Fibroblast of skin of left biceps (primary cell): ENCODE measurements around the gene BTRC.

Experiments
- DNase-seq, 2 experiments: peaks; one replicate each; pipeline ENCODE4 v3.0.0-alpha.2; 2013; ENCODE audit warnings: low read depth in 2 of 2

The BTRC gene

DNA sequence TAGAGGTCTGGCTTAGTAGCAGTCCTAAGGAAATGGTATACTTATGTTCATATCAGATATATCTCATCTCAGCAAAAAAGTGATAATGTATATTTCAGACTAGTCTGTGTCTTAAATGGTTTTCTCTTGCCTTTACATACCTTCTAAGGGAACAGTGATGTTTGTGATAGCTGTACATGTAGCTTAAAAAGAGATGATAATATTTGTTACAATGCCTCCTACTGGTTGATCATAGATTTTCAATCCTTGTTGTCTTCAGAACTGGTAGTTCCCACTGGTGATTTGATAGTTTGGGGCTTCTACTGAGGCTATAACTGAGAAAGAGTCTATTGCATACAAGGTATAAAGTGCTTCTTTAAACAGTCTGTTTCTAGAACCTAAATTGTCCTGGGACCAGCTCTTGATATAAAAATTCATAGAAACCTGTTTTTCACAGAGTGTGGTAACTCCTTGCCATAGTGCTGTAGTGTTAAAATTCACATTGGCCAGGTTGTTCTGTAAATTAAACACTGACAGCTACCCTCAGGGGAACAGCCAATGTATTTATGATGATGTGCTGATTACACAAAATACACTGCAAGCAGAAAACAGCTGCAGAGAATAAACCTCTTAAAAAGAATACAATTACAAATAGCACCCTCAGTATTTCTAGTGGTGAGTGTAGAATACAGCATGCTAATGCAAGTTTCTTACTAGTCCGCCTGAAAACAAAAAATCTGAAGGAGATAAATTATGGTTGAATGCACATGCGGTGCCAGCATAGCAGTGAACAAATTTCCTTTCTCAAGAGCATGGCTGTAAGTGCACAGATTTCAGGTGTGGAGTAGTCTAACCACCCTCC, 90.3 kb downstream of the BTRC start:
- no peak for DNase-seq

DNA sequence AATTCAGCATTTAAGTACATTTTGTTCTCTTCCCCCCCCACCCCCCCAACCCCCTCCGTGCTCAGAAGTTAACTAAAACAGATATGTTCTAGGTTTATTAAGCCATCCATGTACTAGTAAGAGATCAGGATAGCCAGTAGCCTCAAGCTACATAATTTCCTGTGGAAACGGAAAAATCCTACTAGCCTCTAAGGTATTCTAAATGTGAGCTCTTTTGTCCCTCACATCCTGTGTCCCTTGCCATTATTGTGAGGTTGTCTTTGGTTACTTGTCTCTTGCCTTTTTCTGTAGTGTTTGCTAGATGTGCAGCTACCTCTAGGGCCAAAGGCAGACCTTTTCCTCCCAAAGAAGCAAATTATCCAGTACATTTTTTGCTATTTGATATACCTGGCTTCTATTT, 92.1 kb downstream of the BTRC start:
- DNase-seq = no peak

DNA sequence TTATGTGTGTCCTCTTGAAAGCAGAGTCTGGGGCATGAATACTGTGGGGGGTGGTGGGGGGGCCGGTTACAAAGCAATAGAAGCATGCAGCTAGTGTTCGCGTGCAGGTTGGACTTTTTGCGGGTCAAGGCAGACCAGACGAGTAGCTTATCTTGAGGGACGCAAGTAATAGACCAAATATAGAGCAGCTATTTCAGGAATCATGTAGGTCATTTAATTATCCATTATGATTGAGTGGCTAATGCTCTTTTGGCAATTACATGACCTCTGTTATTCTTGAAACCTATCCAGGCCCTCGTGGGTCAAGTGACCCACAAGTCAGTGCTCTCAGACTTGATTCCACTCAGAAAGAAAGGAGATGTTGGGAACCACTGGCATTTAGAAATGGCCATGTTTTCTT, 93.0 kb downstream of the BTRC start:
- no peak for DNase-seq

DNA sequence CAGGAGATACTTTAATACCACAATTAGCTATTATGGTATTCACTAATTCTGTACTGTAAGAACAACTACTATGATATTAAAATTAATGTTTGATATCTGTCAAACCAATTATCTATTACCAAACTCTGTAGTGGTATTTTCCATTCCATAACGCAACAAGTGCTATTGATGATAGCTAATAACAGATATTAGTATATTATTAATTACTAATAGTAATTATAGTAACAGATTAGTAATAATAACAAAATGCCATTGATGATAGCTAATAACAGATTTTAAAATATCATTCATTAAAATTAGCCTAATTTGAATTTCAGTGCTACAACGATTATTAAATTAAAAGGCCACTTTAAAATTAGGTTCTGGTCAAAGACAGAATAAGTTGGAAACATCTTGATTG, 93.5 kb downstream of the BTRC start:
- DNase-seq = no peak

DNA sequence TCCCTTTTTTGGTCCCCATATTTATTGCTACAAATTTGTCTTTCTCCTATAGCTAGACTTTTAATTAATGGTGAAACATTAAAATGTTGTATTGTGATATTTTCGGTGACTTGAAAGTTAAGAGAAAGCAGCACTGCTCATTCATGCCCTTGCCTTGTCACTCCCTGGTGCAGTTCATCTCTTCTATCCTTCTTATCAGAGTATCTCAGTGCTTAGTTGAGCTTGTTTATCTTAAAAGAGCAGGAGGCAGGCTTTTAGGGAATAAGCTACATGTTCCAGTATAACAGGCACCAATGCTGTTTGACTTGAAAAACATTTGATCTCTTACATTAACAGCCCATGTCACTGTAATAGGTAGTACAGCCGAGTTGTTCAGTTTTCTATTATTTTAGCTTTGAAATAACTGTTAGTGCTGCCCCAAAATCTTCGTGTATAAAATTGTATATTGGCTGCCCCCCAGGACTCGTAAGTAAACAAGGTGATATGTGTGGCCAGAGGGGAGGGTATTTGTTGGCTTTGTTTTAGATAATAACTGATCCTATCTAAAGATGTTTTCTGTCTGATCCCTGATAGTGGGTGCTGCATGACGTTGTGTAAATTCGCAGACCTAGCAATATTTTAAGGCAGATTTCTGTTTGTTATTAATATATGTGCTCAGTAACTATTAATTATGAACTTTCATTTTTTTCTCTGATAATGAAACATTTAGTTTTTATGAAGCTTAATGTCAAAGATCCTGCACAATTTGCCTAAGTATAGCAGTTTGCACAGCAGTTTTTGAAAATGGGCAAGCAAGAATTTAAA, 96.5 kb downstream of the BTRC start:
- no peak for DNase-seq

DNA sequence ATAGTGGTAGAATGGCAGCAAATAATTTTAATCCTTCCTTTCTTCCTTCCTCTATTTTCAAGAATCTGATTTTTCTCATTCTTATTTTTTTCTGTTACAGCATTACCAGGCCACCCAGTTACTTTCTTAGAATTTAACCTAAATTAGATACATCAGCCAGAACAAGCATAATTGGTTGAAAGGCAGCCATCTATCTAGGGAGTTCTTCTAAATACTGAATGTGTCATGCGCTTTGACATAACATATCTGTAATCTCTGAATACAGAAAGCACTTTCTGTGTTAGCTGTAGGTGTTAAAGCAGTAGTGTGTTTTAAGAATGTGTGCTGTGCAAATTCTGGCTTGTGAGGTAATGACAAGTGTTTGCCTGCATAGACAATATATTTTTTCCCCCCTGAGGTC, 97.3 kb downstream of the BTRC start:
- no peak for DNase-seq

DNA sequence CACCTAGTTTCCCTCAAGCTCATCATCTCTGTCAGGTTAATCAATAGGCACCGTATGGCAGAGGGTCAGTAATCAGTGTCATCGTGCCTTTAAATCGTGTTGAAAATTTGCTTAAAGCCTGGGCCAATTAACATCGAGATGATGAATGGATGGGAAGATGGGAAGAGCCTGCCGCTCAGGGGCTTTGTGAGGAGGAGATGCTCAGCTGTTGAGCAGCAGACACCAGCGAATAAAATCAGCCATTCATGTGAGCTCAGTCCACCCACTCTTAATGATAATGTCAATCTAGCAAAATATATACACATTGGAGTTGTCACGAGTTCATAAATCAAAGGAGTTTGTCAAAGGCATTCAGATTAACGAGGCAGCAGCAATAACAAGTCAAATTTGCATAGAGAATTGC, 97.7 kb downstream of the BTRC start:
- no peak for DNase-seq

DNA sequence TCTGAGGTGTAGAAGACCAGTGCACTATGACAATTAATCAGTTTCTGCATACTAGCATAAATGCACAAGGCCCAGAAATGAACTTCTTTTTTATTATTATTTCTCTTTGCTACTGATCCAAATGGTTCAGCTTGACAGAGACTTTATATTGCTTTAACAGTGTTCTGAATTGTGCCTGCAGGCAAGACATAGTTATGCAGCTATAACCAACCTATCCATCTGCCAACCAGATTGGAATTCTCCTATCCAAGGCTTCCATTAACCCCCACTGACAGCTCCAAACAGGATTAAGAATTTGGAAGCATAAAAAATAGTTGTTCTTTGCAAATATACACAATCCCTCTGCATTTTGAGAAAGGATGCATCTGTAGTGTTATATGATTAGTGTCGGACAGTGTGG, 98.2 kb downstream of the BTRC start:
- no peak for DNase-seq

DNA sequence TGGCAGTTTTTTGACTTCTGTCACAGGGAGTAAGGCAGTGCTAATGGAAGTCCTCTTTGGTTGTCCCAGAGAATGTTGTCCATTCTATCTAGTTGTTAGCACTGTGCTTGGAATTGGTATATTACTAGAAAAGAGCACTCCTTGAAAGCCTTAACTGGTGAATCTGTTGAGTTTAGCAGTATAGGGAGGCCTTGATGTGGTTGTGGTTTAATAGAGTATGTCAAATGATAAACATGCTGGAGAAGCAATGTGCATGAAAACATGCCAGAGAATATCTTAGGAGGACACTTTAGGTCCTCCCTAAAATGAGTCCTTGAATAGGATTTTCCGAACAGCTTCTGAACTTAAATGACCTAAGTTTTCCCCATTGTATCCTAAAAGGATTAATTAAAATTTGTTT, 98.6 kb downstream of the BTRC start:
- DNase-seq = no peak

DNA sequence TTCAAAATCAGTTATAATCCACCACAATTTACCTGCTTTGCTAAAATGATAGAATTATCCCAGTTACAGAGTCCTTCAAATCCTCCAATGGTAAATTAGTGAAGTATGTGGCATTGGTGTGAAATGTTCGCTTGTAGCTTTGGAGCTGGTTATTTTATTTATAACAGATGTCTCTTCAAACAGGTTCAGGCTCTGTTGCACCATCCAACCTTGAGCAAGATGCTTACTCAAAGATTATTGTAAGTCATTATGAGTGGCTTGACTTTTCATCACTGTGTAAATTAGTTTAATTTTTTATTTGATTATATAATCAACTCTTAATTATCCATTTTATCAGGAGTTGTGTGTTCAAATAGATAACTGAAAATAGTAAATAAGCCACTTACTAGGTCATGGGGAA, 99.4 kb downstream of the BTRC start:
- DNase-seq = no peak

DNA sequence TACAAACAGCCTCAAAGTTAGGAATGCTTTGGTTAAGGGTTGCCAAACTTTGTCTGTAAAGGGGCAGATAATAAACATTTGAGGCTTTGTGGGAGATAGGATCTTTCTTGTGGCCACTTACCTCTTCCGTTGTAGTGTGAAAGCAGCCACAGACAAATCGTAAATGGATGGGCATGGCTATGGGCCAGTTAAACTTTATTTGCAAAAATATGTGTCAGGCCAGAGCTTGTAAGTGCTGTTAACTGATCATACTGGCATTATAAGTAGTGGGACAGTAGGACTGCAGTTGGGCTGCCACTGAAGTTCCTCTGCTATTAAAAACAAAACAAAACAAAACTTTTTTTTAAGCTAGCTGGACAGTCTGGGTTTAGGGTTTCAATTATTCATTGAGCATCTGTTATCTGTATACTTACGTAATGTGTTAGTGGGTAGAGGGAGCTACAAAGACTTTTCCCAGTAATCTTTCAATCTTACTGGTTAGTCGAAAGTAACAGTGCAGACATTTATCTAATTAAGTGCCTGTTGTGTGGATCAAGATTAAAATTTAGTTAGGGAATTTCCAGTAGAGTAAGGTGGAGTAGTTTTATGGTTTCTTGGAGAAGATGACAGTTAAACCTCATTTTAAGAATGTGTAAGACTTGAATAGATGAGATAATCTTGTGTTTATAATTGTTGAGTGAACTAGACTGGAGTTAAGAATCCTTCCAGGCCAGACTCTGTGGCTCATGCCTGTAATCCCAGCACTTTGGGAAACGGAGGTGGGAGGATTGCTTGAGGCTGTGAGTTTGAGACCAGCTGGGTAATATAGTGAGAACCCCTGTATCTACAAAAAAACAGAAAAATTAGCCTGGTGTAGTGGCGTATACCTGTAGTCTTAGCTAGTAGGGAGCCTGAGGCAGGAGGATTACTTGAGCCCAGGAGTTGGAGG, 100.1 kb downstream of the BTRC start:
- no peak for DNase-seq

DNA sequence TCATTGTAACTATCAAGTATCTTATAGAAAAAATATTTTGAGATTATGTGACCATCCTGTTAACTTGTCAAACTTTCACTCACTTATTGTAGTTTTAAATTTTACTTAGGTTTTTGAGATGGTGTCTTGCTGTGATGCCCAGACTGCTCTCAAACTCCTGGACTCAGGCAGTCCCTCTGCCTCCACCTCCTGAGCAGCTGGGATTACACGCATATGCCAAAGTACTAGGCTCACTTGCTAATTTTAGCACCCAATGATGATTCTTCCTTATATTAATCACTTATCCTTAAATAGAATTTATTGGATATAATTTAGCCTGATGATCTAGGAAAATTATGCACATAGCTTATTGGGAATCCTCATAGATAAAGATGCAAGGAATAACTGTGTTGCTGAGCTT, 104.9 kb downstream of the BTRC start:
- DNase-seq = no peak

DNA sequence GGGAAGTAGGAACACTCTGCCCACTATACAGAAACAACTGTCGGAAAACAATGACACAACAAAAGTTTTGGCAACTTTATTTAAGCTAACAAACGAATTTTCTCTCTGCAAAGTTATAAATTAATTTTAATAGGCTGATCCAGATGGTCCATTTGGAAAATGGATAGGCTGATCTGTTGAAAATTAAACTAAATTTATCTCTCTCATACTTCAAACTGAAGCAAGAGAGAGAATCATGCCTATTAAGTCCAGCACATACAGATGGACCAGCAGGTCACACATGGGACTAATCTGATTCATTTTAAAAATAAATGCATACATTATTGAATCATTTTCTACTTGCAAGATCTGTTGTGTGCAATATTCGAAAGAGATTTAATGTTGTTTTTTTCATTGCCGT, 110.1 kb downstream of the BTRC start:
- DNase-seq = no peak

DNA sequence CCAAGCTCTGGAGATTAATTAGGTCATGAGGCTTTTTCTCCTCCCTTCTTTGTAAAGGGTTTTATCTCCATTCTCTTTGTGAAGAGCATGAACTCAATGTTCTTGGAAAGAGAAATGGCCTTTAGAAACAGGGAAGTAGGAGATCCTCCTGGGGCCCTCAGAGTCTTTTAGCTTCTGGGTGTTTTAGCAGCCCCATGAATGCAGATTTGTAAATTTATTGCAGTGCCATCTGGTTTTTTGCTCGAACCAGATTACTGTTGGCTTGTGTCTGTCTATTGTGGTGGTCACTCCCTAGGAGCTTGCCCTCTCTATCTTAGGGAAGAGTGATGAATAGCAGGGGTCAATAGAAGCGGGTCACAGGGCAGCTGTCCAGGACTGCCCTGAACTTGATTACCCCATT, 110.6 kb downstream of the BTRC start:
- DNase-seq = no peak

DNA sequence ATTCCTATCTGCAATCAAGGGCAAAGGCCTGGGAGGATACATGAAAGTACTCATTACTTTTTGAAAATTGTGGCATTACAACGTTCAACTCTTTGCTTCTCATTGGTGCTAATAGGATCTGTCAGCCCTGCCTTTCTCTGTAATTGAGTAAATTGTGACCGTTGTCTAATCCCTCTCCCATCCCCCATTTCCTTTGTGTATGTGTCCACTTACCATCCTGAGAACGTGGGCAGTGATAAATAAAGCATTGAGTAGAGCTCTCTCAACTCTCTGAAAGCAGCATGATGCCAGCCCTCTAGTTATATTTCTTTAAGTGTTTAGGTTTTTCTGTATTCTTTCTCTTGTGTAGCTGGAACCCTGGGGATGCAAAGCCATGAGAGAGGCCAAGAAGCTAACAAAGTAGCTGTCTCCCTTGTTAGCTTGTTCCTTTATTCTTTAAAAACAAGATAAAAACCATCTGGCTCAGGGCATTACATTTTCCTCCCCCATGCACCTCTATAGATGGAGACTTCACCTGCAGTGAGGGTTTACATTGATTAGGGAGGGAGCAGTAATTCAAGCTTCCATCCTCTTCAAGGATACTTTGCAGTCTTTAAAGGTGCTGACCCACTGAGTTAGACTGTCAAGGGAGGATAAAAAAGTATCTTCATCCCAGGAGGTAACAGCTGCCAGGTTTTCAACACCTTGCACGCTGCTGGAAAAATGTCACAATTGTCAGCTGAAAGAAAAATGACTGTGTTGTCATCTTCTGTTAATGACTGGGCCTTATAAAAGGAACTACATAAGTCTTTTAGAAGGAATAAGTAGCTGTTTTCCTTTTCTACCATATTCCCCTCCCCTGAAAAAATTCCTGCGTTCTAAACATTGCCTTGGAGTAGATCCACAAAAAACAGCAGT, 112.3 kb downstream of the BTRC start:
- no peak for DNase-seq

DNA sequence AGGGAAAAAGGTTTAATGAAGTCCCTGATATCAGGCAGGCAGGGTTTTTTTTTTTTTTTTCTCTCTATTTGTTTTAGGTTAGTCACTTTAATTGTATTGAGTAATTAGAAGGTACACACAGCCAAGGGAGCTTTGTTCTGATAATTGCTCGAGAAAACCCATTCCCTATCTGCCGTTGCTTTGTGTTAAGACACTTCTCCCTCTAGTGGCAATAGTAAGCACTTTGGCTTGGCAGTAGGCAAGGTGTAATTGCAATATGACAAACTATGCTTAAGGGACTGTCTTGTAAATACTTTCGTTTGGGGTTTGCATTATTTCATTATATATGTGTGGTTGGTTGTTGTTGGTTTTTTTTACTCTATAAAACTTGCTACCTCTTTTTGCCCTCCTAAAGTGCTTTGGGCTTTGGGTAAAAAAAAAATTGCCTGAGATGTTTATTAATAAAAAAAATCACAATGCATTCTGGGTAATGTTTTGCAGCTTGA, 113.4 kb downstream of the BTRC start:
- DNase-seq = peak; percentile 32

DNA sequence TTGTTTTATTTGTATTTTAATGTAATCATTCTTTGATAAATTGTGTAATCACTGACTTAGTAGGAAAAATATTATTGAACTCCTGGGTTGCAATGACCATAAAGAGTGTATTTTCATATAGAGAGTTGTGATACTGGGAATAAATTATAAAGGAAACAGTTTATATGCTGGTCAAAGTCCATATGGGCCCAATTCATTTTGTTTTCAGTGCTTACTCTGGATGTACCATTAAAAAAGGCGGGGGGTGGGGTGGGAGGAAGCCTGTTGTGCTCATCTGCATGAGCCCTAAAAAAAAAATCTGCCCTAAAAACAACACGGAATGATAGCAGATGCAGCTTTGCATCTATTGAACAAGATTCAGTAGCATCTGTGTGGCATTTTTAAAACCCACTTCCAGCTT, 114.2 kb downstream of the BTRC start:
- DNase-seq = no peak

DNA sequence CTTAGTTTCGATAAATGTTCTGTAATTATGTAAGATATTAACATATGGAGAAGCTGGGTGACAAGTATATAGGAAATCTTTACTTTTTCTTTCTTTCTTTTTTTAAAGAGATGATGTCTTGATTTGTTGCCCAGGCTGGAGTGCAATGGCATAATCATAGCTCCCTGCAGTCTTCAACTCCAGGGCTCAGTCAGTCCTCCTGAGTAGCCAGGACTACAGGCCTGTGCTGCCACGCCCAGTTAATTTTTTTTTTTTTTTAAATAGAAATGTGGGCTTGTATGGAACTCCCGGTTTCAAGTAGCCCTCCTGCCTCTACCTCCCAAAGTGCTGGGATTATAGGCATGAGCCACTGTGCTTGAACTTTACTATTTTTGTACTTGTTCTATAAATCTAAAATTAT, 122.4 kb downstream of the BTRC start:
- no peak for DNase-seq

DNA sequence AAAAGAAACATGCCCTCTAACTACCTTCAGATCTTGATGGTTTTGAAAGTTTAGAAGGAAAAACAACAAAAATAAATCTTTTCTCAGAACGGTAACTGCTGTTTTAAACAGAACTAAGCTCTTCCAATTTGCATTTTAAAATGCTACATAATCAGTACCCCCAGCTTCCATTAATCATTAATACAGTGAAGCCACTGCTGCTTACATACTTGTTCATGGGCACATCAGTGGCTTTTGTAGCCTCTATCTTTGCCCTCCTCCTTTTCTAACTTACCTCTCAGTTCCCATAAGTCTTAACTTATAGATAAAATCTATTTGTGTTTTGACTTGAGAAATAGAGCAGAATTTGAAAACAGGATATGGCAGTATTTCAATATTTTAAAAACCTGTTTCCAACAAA, 125.0 kb downstream of the BTRC start:
- no peak for DNase-seq

DNA sequence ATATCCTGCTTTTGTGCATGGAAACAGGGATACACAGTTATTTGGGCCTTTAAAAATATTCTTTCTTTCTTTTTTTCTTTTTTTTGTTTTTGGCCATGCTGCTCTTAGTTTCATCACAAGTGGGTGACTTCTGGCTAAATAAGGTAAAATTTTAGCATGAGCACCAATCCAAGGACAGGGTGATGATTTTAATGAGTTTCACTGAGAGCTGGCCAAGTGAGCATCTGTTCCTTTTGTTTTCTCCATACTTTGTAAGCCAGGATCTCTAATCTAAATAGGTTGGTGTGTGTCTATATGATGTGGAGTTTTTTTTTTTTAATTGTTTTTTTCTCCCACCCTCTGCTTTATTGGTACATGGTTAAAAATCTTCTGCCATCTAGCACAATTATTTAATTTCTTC, 127.3 kb downstream of the BTRC start:
- no peak for DNase-seq

DNA sequence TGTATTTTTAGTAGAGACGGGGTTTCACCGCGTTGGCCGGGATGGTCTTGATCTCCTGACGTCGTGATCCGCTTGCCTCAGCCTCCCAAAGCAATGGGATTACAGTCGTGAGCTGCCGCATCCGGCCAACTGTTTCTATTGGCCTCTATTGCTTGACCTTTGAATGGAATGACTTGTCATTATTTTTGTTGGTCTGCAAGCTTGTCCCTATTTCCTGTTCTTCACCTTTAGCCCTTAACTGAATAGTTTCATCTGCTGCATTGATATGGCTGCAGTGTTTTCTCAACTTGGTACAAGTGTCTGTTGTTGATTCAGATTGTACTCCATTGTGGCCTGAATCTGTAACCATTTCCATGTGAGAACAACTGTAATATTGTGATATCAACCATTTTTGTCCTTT, 128.6 kb downstream of the BTRC start:
- no peak for DNase-seq
